GM12873 (cell line): ENCODE data around the gene KCNA10.

Experiments used
- TF ChIP-seq, protein P1 (sequence below): IDR thresholded peaks from 2 replicates; pipeline ENCODE4 v1.5.1; 2012; ENCODE audit warnings: low read depth, mild to moderate bottlenecking, moderate library complexity, low read length, control low read depth; ENCODE audit not compliant: insufficient read depth; ENCODE audit errors: missing control alignments

The KCNA10 gene

GRCh38 chr1:110545492-110545891, 26.5 kb upstream of the KCNA10 start:
- TF ChIP-seq, protein P1, sequence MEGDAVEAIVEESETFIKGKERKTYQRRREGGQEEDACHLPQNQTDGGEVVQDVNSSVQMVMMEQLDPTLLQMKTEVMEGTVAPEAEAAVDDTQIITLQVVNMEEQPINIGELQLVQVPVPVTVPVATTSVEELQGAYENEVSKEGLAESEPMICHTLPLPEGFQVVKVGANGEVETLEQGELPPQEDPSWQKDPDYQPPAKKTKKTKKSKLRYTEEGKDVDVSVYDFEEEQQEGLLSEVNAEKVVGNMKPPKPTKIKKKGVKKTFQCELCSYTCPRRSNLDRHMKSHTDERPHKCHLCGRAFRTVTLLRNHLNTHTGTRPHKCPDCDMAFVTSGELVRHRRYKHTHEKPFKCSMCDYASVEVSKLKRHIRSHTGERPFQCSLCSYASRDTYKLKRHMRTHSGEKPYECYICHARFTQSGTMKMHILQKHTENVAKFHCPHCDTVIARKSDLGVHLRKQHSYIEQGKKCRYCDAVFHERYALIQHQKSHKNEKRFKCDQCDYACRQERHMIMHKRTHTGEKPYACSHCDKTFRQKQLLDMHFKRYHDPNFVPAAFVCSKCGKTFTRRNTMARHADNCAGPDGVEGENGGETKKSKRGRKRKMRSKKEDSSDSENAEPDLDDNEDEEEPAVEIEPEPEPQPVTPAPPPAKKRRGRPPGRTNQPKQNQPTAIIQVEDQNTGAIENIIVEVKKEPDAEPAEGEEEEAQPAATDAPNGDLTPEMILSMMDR, result no peak

- TF ChIP-seq, protein P1, result no peak
Measured at GRCh38 chr1:110544753-110545152, 25.8 kb upstream of the KCNA10 start.

GRCh38 chr1:110542725-110543124, 23.8 kb upstream of the KCNA10 start:
- TF ChIP-seq, protein P1, result no peak

DNA sequence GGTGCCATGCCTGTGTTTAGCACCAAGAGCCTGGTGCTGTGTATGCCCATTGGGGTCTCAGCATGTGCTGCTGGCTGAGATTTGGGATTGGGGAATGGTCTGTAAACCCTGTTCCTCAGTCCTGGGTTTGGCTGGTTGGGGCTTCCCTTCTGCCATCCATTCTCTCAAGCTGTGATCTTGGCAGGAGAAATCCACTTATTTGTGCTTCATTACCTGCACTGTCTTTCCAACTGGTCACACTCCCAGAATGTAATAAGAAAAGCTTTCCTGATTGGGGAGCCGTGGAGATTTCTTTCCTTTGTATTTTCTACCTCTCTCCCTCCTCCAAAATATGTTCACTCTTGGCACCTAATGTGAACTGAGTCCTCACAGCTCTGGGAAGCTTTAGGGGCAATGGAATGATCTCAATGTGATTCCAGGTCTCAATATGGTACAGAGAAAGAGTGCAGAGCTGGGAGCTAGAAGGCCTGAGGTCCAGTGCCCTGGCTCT, 23.0 kb upstream of the KCNA10 start:
- TF ChIP-seq, protein P1, result no peak

- TF ChIP-seq, protein P1, result no peak
Measured at GRCh38 chr1:110540891-110541685, 22.1 kb upstream of the KCNA10 start.

DNA sequence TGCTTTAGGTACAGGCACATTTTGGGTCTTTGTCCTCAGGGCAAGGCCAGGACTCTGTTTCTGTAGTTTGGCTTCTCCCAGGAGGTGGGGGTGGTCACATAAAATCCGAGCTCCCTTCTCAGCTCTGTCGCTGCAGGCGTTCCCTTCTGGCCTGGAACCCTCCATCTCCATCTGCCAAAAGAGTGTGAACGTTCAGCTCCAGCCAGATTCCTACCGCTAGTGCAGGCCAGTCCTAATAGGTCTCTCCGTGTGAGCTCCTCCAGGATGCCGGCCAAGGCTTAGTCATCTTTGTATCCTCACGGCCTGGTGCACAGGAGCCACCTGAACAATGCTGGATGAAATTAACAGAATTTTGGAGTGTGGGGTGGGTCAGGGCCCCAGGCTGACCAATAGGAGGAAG, 19.9 kb upstream of the KCNA10 start:
- TF ChIP-seq, protein P1, result no peak

DNA sequence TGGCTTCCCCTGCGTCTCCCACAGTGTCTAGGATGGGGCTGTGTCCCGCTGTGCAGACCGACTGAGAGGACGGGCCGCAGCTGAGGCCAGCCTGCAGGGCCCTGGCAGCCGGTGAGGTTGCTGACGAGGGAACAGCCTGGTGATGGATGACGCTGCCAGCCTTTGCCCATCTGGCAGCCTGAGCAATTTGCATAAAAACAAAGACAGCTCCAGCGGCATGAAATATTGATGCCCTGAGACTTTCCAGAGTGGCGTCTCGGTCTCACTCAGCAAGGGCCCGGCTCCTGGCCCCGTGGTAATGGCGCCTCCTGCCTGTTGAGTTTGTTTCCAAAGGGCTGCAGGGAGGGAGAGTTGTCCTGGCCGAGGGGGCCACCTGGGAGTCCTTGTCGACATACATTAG, 19.1 kb upstream of the KCNA10 start:
- TF ChIP-seq, protein P1, result no peak
